ENCODE data around the gene LIMS2. TPM values are rescaled to one million over a fixed set of nuclear protein-coding genes. Genes with fewer than 3 reads are reported as not detected.

The LIMS2 gene
- total and polyA plus RNA-seq, 10 donors, result 62.5 to 437 (median 115) TPM

DNA sequence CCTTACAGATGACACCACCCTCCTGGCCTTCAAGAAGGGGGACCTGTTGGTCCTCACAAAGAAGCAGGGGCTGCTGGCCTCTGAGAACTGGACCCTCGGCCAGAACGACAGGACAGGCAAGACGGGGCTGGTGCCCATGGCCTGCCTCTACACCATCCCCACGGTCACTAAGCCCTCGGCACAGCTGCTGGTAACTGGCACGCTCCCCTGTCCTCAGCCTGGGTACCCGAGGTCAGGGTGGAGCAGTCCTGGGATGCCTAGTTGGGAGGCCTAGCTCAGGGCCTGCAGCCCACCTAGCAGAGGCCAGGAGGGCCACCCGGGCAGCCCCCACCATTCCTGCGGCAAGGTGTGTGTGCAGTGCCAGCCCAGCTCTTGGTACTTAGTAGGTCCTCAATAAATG is 45.7 kb downstream of the LIMS2 start:
- peak; percentile 71 for DNase-seq
- no peak overlapping the region for H3K4me3 ChIP-seq
- H3K27me3 ChIP-seq (replicated peaks in 1 of 7), result no peaks in the 10 kb centered on the region
- peaks cover 0 to 63% (median 0%) of the 10 kb centered on the region in 6 donors for H3K36me3 ChIP-seq
- intact Hi-C loops (cut with DNase I; ENCODE audit: low total_unique reads), result no loop called here
- no peaks in the 10 kb centered on the region for H3K9me3 ChIP-seq
- H3K4me1 ChIP-seq, result peaks cover 40 to 94% (median 61%) of the 10 kb centered on the region in 6 donors
- peak overlapping the region in 4 of 8 donors; percentile 92 to 96 (median 93) for H3K27ac ChIP-seq
- peak in 2 of 3 donors; percentile 37 to 54 for TF ChIP-seq POLR2AphosphoS5 (IDR thresholded peaks at IDR 0.05)
- TF ChIP-seq, protein P1, sequence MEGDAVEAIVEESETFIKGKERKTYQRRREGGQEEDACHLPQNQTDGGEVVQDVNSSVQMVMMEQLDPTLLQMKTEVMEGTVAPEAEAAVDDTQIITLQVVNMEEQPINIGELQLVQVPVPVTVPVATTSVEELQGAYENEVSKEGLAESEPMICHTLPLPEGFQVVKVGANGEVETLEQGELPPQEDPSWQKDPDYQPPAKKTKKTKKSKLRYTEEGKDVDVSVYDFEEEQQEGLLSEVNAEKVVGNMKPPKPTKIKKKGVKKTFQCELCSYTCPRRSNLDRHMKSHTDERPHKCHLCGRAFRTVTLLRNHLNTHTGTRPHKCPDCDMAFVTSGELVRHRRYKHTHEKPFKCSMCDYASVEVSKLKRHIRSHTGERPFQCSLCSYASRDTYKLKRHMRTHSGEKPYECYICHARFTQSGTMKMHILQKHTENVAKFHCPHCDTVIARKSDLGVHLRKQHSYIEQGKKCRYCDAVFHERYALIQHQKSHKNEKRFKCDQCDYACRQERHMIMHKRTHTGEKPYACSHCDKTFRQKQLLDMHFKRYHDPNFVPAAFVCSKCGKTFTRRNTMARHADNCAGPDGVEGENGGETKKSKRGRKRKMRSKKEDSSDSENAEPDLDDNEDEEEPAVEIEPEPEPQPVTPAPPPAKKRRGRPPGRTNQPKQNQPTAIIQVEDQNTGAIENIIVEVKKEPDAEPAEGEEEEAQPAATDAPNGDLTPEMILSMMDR (IDR thresholded peaks at IDR 0.05 in 8 of 11, conservative IDR thresholded peaks at IDR 0.05 in 3 of 11), result no peak
- 83 to 92% (median 88%) methylated on average over 4 to 9 of the region's 9 CpGs for WGBS, 5 donors

DNA sequence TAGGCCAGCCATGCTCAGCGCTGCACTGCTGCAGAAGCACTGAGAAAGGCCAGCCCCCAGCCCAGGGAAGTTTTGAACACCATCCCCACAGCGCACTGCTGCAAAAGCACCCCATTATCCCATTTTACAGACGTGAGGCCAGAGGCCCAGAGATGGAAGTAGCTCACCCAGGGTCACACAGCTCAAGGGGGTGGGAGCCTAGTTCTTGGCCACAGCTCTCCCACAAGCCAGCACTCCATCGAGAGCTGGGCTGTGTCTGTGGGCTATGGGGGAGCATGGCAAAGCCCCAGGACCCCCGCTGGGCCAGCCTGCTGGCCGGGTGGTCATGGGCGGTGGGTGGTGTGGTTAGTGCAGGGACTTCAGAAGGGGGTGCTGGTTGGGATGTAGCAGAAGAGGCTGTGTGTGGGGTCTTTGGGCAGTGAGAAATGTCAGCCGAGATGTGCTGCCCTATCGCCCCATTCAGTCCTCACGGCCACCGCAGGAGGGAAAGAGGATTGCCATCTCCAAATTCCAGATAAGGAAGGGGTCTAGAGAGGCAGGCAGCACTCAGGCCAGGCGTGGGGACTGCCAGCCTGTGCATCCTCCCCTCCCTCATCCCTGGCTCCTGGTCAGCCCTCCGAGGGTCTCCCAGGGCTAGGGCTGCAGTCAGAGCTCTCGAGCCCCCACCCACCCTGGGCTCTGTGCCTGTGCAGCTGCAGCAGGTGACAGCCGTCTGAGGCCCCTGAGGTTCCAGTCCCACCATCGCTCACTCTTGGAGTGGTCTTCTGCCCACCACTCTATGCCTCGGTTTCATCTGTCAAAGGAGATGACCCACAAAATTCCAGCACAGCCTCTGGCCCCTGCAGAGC is 46.3 kb downstream of the LIMS2 start:
- 81 to 89% (median 86%) methylated on average over 10 to 17 of the region's 17 CpGs for WGBS, 5 donors
- peaks cover 35 to 94% (median 57%) of the 10 kb centered on the region in 6 donors for H3K4me1 ChIP-seq
- peak in 2 of 3 donors; percentile 32 to 62 for TF ChIP-seq POLR2AphosphoS5 (IDR thresholded peaks at IDR 0.05)
- TF ChIP-seq, protein P1 (IDR thresholded peaks at IDR 0.05 in 8 of 11, conservative IDR thresholded peaks at IDR 0.05 in 3 of 11), result no peak
- peaks cover 0 to 63% (median 0%) of the 10 kb centered on the region in 6 donors for H3K36me3 ChIP-seq
- peak; percentile 70 for DNase-seq
- H3K27me3 ChIP-seq (replicated peaks in 1 of 7), result no peaks in the 10 kb centered on the region
- H3K9me3 ChIP-seq, result no peaks in the 10 kb centered on the region
- H3K4me3 ChIP-seq, result no peak overlapping the region
- intact Hi-C loops (cut with DNase I; ENCODE audit: low total_unique reads), result no loop called here
- peak overlapping the region in 1 of 8 donors; percentile 92 for H3K27ac ChIP-seq

DNA sequence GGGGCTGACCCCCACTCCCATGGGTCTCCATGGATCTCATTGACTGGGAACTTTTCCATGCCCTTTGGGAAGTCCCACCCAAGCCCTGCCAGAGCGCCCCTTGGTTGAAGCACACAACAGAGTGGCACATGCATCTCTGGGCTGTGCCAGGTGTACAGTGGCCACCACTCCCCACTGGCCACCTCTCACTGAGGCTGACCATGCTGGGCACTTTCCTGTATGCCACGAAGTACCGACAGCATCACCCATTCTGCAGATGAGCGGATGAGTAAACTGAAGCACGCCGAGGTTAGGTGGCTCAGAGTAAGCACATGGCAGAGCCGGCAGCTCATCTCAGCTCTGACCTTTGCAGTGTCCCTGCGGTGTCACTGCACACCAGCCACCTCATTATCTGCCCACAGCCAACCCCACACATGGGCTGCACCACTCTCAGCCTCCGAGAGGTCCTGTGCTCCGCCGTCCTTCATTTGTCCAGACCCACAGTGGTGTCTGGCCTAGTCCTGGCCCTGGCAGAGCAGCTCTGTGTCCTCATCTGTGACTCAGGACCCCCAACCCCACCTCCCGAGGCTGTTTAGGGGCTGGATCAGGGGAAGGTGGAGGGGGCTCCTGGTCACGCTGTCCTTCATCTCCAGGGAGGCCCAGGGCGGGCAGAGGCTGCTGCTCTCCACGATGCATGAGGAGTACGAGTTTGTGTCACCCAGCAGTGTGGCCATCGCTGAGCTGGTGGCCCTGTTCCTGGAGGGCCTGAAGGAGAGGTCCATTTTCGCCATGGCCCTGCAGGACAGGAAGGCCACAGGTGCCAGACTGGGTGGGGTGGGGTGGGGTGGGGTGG is 47.4 kb downstream of the LIMS2 start:
- H3K4me3 ChIP-seq, result no peak overlapping the region
- no peaks in the 10 kb centered on the region for H3K9me3 ChIP-seq
- intact Hi-C loops (cut with DNase I; ENCODE audit: low total_unique reads), result no loop called here
- H3K36me3 ChIP-seq, result peaks cover 0 to 63% (median 0%) of the 10 kb centered on the region in 6 donors
- 85 to 93% (median 89%) methylated on average over 9 to 18 of the region's 18 CpGs for WGBS, 5 donors
- peak; percentile 75 for DNase-seq
- H3K27ac ChIP-seq, result no peak overlapping the region
- H3K27me3 ChIP-seq (replicated peaks in 1 of 7), result no peaks in the 10 kb centered on the region
- H3K4me1 ChIP-seq, result peaks cover 24 to 94% (median 48%) of the 10 kb centered on the region in 6 donors
- TF ChIP-seq, protein P1 (IDR thresholded peaks at IDR 0.05 in 8 of 11, conservative IDR thresholded peaks at IDR 0.05 in 3 of 11), result no peak
- TF ChIP-seq POLR2AphosphoS5 (IDR thresholded peaks at IDR 0.05), result peak in 2 of 3 donors; percentile 30 to 56

Measured in spleen (tissue), 11 donors.